Heart right ventricle (tissue), 16 donors: ENCODE data around the gene SLC26A8. TPM values are rescaled to one million over a fixed set of nuclear protein-coding genes. Genes with fewer than 3 reads are reported as not detected.
"Not testable (repeated sequence)": the region's sequence is repeated elsewhere in the genome, so short reads cannot be mapped to it uniquely, and the experiment has no call there.

Experiments
- ATAC-seq, 8 donors: fragments of 200-7000 bp; cut with Tn5 transposase; one replicate each; pipeline ENCODE4 v1.9.1; 2020; ENCODE audit warnings: mild to moderate bottlenecking in 8 of 8, moderate library complexity in 8 of 8, moderate number of reproducible peaks in 1 of 8
- DNase-seq, 2 donors: peaks; one replicate each; pipeline ENCODE4 v3.0.0-alpha.2; 2020
- H3K27ac ChIP-seq, 10 donors: fragments of 200-600 bp; sonication (generic) in 2 of 10; one replicate each; pipeline versions ENCODE4 v1.5.0 to v1.8.0; 2020 to 2022; ENCODE audit warnings: mild to moderate bottlenecking in 3 of 10
- H3K27me3 ChIP-seq, 7 donors: fragments of 200-600 bp; one replicate each; pipeline ENCODE4 v1.8.0; 2021 to 2022; ENCODE audit warnings: mild to moderate bottlenecking in 2 of 7
- H3K36me3 ChIP-seq, 9 donors: fragments of 200-600 bp; sonication (generic) in 1 of 9; one replicate each; pipeline versions ENCODE4 v1.5.0 to v1.8.0; 2020 to 2022; ENCODE audit warnings: mild to moderate bottlenecking in 2 of 9
- H3K4me1 ChIP-seq, 9 donors: fragments of 200-600 bp; sonication (generic) in 1 of 9; one replicate each; pipeline versions ENCODE4 v1.5.0 to v1.8.0; 2020 to 2022; ENCODE audit warnings: mild to moderate bottlenecking in 4 of 9
- H3K4me3 ChIP-seq, 10 donors: fragments of 200-600 bp; sonication (generic) in 2 of 10; one replicate each; pipeline versions ENCODE4 v1.5.0 to v1.8.0; 2020 to 2022; ENCODE audit warnings: mild to moderate bottlenecking in 7 of 10, moderate library complexity in 2 of 10
- H3K9me3 ChIP-seq, 11 donors: fragments of 200-600 bp in 10 of 11; sonication (generic) in 2 of 11; one replicate each; pipeline versions ENCODE4 v1.5.0 to v1.8.0; 2013 to 2022; ENCODE audit warnings: mild to moderate bottlenecking in 2 of 11, control low read depth in 1 of 11, moderate library complexity in 1 of 11
- CTCF ChIP-seq, 9 donors: fragments of 200-600 bp; sonication (generic) in 2 of 9; IDR thresholded peaks; one replicate each; pipeline versions ENCODE4 v1.5.0 to v1.8.0; 2021 to 2022; ENCODE audit warnings: antibody characterized with exemption in 9 of 9, mild to moderate bottlenecking in 5 of 9, moderate library complexity in 1 of 9
- whole genome bisulfite sequencing, 2 donors: extraction: QIAGEN DNeasy Blood & Tissue Kit; methylation state at CpG; one replicate each; pipeline ENCODE4 v1.1.7; 2013; ENCODE audit warnings: inconsistent platforms in 1 of 2; 5-methylcytosine and 5-hydroxymethylcytosine counted together
- intact Hi-C, 10 donors: fragments of 100-400 bp; cut with DNase I; formaldehyde crosslinking; loops; one replicate each; pipeline versions ENCODE4 v1.11.1 to v1.14.2; 2022
- polyA plus RNA-seq, 2 donors: library from polyadenylated mRNA; stranded (reverse); fragments of 200-250 nt; gene quantifications; one replicate each; pipeline ENCODE4 v1.2.3, GENCODE V29; 2013
- total RNA-seq, 10 donors: library from RNA; stranded (reverse); fragmentation: NEBNext Ultra II Directional in 3 of 10; extraction: Animal tissue kit (Norgen Biotek cat#: 25700) in 3 of 10; gene quantifications; one replicate each; pipeline versions ENCODE4 v1.2.1 to v1.2.4, GENCODE V29; 2021 to 2023
- donor health status: Arrhythmogenic right ventricular cardiomyopathy.
- donor health status: ischemic (EF 13 %, LVEDD 7.1; RV severe dilation, severe dysfunction).
- donor health status: healthy with polysubstance abuse.
- donor health status: DM: no; HTN: yes; CAD: no.
- donor health status: DM: no; HTN: no; CAD: no.
- donor health status: ischemic (EF 25% LVEDD 6.9; RV normal size, moderate dysfunction).
- donor health status: ischemic (EF 25% LVEDD 5.7; RV mildly dilated, moderate dysfunction).
- donor health status: healthy.
- donor health status: DM: yes; HTN: yes; CAD: no.
- donor health status: Ischemic cardiomyopathy.
- donor health status: ischemic (EF 35%, LVEDD 5.7; RV mildly dilated, moderate dysfunction).
- donor health status: nonischemic (EF 11% LVEDD 7.7; RV severe dilation, severe dysfunction).
- donor health status: DM: yes; HTN: yes; CAD: no.
- donor health status: PGD.
- donor health status: ischemic (EF 29% LVEDD 5.4; RV normal size, mild dysfunction).
- donor health status: nonischemic (EF 23%, LVEDD 6.1; RV moderate dilation, normal function).

Gene SLC26A8
- total and polyA plus RNA-seq, 12 donors: 0.03 to 0.11 (median 0.10) TPM; not detected in 6

GRCh38 chr6:35939259-35939658 is 85.2 kb downstream of the SLC26A8 start:
- ATAC-seq, H3K27ac ChIP-seq, intact Hi-C loops, H3K36me3 ChIP-seq, H3K4me1 ChIP-seq, DNase-seq, H3K27me3 ChIP-seq, H3K4me3 ChIP-seq, H3K9me3 ChIP-seq: not testable (repeated sequence)
- 84 to 86% methylated on average over 5 of the region's 5 CpGs for WGBS, 2 donors

GRCh38 chr6:35936681-35937359 is 87.6 kb downstream of the SLC26A8 start:
- ATAC-seq (no peak), DNase-seq (no peak)
- H3K36me3 ChIP-seq: no peaks in the 10 kb centered on the region
- no peak overlapping the region for H3K4me3 ChIP-seq
- WGBS, 2 donors: 88 to 89% methylated on average over 1 of the region's 1 CpG
- peaks cover 0 to 7% (median 0%) of the 10 kb centered on the region in 7 donors for H3K27me3 ChIP-seq
- no peaks in the 10 kb centered on the region for H3K9me3 ChIP-seq
- no peak overlapping the region for H3K27ac ChIP-seq
- TF ChIP-seq CTCF (IDR thresholded peaks at IDR 0.05): no peak
- no peaks in the 10 kb centered on the region for H3K4me1 ChIP-seq
- intact Hi-C loops: no loop called here

GRCh38 chr6:35935469-35935868 is 89.0 kb downstream of the SLC26A8 start:
- 56 to 63% methylated on average over 5 of the region's 5 CpGs for WGBS, 2 donors

GRCh38 chr6:35933844-35934243 is 90.6 kb downstream of the SLC26A8 start:
- no peak for ATAC-seq
- H3K36me3 ChIP-seq: no peaks in the 10 kb centered on the region
- H3K27me3 ChIP-seq: peaks cover 0 to 7% (median 0%) of the 10 kb centered on the region in 7 donors
- no peak for TF ChIP-seq CTCF (IDR thresholded peaks at IDR 0.05)
- no peaks in the 10 kb centered on the region for H3K4me1 ChIP-seq
- no peaks in the 10 kb centered on the region for H3K9me3 ChIP-seq
- H3K27ac ChIP-seq: no peak overlapping the region
- H3K4me3 ChIP-seq: no peak overlapping the region
- intact Hi-C loops: no loop called here
- no peak for DNase-seq
- WGBS, 2 donors: 55 to 65% methylated on average over 2 of the region's 2 CpGs

More at GRCh38 chr6:35935469-35935868, 89.0 kb downstream of the SLC26A8 start:
- intact Hi-C loops: no loop called here
- H3K27ac ChIP-seq: no peak overlapping the region
- H3K36me3 ChIP-seq: no peaks in the 10 kb centered on the region
- H3K9me3 ChIP-seq: no peaks in the 10 kb centered on the region
- no peak for ATAC-seq
- DNase-seq: no peak
- peaks cover 0 to 7% (median 0%) of the 10 kb centered on the region in 7 donors for H3K27me3 ChIP-seq
- no peak overlapping the region for H3K4me3 ChIP-seq
- H3K4me1 ChIP-seq: no peaks in the 10 kb centered on the region
- no peak for TF ChIP-seq CTCF (IDR thresholded peaks at IDR 0.05)

GRCh38 chr6:35931873-35932272 is 92.6 kb downstream of the SLC26A8 start:
- H3K4me1 ChIP-seq, H3K9me3 ChIP-seq, H3K27me3 ChIP-seq, H3K27ac ChIP-seq, H3K4me3 ChIP-seq, intact Hi-C loops, H3K36me3 ChIP-seq, DNase-seq, ATAC-seq: not testable (repeated sequence)
- 78 to 82% methylated on average over 10 of the region's 10 CpGs for WGBS, 2 donors
